Activated naive CD4-positive, alpha-beta T cell treated with Interleukin-2 at 50 U/mL for 16 hours (primary cell): ENCODE data around the gene LENG8.
"Not testable (repeated sequence)": the region's sequence is repeated elsewhere in the genome, so short reads cannot be mapped to it uniquely, and the experiment has no call there.

Experiments
- DNase-seq: peaks from one replicate; pipeline ENCODE4 v3.0.0-alpha.2; 2020

The LENG8 gene

GRCh38 chr19:54446349-54446748 lies 2.6 kb upstream of the LENG8 start:
- not testable (repeated sequence) for DNase-seq

GRCh38 chr19:54448040-54448773 lies 792 bp upstream of the LENG8 start:
- DNase-seq = peak; percentile 44

- no peak for DNase-seq
Measured at GRCh38 chr19:54449701-54450069, 686 bp downstream of the LENG8 start.

GRCh38 chr19:54451331-54451871 lies 2.4 kb downstream of the LENG8 start:
- no peak for DNase-seq

GRCh38 chr19:54451997-54452396 lies 3.0 kb downstream of the LENG8 start:
- DNase-seq = no peak

- DNase-seq = no peak
Measured at GRCh38 chr19:54452626-54453025, 3.6 kb downstream of the LENG8 start.

- no peak for DNase-seq
Measured at GRCh38 chr19:54453921-54454780, 5.2 kb downstream of the LENG8 start.

- DNase-seq = no peak
Measured at GRCh38 chr19:54454781-54455675, 6.0 kb downstream of the LENG8 start.

- DNase-seq = no peak
Measured at GRCh38 chr19:54455786-54456422, 6.9 kb downstream of the LENG8 start.

GRCh38 chr19:54456423-54457373 lies 7.7 kb downstream of the LENG8 start:
- DNase-seq = no peak

GRCh38 chr19:54457773-54458647 lies 9.0 kb downstream of the LENG8 start:
- DNase-seq = no peak

GRCh38 chr19:54458648-54459281 lies 9.8 kb downstream of the LENG8 start:
- no peak for DNase-seq

- no peak for DNase-seq
Measured at GRCh38 chr19:54459282-54460229, 10.6 kb downstream of the LENG8 start.

GRCh38 chr19:54460230-54461005 lies 11.4 kb downstream of the LENG8 start:
- DNase-seq = no peak

GRCh38 chr19:54461210-54461609 lies 12.2 kb downstream of the LENG8 start:
- no peak for DNase-seq

GRCh38 chr19:54461613-54462012 lies 12.6 kb downstream of the LENG8 start:
- DNase-seq = no peak

GRCh38 chr19:54462047-54462654 lies 13.2 kb downstream of the LENG8 start:
- DNase-seq = no peak
